ENCODE data around the gene SMPD3.

The SMPD3 gene

DNA sequence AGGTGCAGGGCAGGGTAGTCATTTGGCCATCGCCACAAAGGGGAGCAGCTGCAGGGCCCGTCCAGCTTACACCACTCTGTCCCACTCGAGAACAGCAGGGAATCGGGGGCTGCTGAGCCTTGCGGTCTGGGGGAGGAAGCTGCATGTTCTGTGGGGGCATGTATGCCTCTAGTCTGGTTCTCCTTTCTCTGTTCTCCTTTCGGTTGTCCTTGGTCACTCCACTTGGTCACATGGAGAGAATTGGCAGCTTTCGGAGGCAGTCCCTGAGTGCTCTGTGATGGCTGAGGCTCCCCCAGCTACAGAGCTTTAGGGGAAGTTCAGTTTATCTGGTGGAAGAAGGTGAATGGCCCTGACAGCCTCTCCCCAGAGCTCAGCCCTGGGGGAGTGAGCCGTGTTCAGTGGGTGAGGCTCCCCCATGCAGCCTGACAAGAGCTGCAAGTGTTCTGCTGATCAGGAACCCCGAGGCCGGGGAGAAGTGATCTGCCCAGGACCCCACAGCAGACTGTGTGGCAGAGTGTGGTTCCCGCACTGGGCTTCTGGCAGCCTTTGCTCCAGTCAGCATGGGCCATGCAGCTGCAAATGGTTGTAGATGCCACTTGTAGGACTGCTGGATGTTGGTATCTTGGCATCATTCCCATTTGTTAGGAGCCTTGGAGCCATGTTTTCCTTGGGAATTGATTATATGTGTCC is 22.3 kb upstream of the SMPD3 start:
- peak; percentile 88 to 96 (median 94) for DNase-seq

DNA sequence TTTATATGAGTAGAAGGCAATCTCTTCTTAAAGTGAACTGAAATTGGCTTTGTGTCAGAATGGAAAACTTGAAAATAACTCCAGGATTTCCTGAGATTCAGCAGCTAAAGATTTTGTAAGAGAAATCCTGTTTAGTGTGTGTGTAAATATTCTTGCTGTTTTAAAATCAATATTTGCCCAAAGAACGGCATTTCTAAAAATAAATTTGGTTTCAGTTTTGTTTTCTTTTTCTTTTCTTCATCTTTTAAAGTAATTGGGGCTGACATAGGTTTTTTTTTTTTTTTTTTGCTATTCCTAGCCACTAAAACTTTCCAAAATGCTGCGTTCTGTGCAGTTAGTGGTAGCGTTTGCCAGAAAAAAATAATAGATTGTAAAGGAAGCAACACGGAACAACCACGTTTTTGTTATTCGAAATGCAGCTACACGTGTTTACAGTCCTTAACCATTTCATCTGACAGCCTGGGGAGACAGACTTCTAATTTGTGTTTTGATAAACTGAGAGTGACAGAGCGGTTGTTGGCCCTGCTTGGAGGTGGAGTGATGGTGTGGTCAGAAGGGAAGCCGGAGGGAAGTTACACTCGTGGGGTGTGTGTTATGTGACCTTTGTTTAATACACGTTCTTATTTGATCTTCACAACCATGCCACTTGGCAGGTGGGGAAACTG is 21.6 kb upstream of the SMPD3 start:
- peak in 3 of 4 experiments; percentile 37 to 75 (median 59) for DNase-seq

DNA sequence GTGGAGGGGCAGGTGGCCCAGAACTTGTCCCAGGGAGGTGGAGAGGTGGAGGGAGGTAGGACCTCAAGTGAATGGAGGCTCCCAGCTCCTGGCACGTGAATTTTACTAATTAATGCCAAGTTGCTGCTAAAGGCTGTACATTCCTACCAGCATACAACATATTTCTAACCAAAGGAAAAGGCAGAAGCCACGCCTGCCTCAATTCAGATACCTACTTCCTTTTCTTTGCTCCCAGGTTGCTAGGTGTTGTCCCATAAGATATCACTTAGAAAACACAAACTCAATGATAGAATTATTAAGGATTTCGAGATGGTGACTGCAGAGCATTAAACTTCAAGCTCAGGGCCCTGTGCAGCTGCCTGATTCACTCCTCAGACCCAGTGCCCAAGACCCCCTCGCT is 20.5 kb upstream of the SMPD3 start:
- no peak for DNase-seq

DNA sequence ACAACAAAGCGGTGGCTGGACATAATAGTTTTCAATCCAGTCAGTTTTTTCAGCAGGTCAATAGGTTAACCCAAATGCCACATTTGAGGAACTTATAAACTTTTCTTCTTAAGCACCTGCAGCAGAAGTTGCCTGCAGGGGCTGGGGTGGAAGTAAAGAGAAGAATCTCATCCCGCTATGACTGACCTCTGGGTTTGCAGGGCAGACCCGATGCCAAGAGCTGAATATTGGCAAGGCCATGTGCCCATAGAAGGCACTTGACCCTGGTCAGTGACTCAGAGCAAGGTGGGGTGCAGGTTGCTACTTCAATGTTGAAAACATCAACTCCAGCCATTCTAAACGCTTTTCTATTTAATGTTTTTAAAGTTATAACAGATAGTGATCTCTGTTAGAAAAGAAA is 17.9 kb upstream of the SMPD3 start:
- DNase-seq = no peak

DNA sequence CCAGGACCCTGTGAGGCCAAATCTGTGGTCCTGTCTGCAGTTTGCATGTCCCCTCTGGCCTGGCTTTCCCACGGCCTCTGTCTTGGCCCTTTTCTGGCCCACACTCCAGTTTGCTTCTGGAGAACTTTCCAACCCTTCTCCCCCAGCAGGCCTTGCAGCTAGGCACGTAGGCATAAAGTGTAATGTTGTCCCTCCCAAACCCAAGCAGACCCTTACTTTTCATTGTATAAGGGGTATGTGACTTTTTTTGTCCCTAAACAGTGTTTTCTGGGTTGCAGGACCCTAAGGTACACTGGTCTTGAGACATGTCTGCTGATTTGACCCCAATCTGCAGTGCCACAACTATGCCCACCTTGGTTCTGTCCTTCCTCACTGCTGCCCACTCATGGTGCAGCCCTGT is 15.6 kb upstream of the SMPD3 start:
- DNase-seq = no peak

DNA sequence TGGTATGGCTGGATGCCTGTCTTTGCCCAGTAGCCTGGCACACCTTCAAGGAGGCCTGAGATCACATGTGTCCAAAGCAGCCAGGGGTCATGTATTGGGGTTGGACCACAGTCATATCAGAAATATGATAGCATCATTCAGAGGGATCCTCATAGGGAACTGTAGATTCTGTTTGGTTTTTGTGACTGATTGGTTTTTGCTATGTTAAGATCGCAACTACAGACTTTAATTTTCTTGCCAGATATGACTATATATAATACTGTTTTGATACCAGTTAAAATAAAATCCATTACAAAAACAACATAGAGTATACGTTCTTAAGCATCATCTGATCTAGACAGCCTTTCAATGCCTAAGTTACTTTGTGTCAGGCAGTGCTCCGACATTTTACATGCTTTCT is 11.8 kb upstream of the SMPD3 start:
- no peak for DNase-seq

DNA sequence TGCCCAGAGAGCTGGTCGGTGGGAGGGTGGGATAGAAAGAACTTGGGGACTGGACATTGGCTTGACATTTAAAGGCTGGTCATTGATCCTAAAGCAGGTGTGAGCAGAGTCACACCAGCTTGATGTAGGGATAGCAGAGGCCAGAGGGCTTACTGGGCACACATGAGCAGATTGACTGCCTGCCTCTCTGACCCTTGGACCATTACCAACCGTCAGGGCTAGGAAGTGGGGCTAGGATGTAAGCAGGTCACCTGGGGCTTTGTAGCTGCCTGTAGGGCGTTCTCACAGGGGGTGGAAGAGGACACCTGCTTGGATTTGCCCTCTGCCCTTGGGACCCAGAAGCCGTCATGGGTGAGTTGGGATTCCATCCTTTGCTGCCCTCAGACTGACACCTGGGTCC is 11.1 kb upstream of the SMPD3 start:
- no peak for DNase-seq

DNA sequence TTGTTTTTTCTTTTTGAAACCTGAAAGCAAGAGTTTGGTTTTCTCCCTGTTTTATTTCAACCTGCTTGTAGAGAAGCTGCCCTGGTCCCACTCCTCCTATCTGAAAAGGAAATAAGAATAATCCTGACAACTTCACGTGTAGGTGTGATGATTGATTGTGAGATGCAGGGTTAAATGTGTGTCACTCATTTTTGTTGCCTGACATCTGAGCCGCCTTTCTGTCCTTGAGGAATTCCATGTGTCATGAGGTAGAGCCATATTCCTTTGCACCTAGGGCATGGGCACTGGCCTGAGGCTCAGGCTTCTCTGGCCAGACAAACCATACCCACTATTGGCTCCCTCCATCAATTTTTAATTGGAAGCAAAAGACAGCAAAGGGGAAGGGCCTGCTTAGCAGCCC is 10.2 kb upstream of the SMPD3 start:
- DNase-seq = no peak

DNA sequence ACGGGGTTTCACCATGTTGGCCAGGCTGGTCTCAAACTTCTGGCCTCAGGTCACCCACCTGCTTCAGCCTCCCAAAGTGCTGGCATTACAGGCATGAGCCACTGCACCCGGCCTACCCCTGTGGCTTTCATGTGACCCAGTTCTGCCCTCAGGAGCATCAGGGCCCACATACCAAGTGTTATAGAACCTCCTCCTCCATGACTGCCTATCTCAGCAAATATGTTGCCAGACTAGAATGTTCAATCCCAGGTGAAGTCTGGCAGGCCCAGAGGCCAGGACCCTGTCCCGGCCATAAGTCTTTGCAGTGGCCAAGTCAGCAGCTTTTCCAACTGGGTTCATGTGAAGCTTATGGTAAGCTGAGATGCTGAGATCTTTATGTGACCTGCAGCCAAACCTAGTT is 9.8 kb upstream of the SMPD3 start:
- DNase-seq = no peak

DNA sequence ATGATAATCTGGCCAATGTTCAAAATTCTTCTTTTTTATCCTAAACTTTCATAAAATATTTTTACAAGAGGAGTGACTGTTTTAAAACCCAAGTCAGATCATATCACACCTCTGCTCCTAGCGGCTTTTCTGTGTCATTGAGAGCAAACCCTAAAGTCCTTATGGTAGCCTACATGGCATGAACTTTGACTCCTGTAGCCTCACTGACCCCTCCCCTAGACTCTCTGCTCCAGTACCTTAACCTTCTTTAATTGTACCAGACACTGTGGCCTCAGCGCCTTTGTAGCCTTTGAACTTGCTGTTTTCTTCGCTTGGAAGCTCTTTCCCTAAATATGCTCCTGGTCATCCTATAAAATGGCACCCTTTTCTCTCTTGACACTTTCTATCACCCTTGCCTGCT is 7.3 kb upstream of the SMPD3 start:
- no peak for DNase-seq

DNA sequence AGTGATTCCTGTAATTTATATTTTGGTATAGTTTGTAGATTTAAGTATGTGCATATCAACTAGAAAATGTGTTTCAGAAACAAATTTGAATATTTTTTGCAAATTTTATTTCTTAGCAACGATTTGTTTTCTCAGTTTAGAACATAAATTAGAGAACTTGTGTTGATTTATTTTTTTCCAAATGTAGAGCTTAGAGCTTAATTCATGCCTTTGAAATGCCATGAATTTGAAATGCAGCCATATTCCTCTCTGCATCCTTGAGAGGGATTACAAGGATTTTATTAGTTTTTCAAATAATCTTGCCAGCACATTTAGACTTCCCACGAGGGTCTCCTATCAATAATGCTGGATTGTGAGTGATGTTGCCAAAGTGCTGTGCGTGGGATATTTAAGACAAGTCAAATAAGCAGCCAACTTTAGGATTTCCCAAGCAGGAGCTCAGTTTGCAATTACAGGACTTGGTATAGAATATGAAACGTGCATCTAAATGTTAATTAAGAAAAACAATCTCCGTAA is 6.7 kb upstream of the SMPD3 start:
- no peak for DNase-seq

DNA sequence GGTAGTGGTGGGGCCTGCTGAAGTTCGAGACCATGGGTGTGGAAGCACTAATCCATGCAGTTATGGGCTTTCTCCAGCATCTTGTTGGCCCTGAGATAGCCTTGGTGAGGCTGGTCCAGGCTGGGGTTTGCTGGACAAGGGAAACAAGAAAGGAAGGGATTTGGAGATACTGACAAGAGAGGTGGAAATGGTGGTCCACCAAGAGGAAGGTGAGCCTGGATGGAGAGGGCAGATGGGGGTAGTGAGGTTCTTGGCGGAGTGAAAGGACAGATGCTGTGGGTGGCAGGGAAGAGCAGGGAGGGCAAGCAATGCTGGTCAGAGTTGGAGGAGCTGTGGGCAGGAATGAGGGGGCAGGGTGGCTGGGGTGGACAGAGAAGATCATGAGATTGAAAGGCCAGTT is 5.5 kb upstream of the SMPD3 start:
- no peak for DNase-seq

DNA sequence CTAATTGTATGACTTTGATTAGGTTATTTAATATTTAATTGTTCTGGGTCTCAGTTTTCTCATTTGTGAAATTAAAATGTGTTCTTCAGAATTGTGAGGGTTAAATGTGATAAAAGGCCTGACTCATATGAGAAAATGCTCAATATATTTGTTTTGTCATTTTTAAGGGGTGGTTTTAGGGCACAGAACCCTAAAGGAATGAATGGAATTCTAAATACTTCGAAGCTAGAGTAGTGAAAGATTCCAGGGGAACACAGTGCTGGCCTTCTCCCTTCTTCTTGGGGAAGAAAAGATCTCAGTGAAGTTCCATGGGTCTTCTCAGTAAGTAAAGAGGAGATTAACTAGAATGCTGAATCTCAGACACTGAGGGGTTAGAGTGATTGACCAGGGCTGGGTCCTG is 3.9 kb upstream of the SMPD3 start:
- no peak for DNase-seq

DNA sequence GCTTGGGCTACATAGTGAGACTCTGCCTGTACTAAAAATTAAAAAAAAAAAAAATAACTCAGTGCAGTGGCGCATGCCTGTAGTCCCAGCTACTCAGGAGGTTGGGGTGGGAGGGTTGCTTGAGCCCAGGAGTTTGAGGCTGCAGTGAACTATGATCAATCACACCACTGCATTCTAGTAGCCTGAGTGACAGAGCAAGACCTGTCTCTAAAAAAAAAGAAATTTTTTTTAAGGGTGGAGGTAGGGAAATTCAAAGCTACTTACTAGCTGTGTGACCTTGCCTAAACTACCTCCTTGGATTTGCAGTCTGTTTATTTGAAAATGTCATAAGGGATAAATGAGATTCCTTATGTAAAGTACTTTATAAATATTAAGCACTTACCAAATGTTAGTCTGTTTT is 3.4 kb upstream of the SMPD3 start:
- no peak for DNase-seq

DNA sequence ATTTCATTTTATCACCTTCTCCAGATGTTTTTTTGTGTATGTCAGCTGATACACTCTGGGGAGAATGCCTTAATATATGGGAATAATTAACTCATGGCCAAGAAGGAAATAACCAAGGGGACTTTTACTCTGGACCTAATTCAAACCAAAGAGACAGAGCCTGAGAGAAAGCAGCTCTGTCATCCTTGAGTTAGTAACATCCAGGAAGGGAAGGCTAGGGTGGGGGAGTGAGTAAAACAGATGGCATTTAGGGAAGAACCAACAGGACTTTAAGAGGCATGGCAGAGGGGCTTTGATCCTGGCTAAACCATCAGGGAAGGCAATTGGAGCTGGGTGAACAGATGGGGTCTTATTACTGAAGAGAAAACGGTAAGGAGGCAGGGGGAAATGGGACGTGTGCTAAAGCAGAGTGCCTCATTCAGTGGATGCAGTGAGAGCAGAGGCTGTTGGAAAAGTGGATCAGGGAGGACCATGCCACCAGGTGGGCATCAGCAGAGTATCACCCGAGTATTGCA is 2.5 kb upstream of the SMPD3 start:
- DNase-seq = no peak

DNA sequence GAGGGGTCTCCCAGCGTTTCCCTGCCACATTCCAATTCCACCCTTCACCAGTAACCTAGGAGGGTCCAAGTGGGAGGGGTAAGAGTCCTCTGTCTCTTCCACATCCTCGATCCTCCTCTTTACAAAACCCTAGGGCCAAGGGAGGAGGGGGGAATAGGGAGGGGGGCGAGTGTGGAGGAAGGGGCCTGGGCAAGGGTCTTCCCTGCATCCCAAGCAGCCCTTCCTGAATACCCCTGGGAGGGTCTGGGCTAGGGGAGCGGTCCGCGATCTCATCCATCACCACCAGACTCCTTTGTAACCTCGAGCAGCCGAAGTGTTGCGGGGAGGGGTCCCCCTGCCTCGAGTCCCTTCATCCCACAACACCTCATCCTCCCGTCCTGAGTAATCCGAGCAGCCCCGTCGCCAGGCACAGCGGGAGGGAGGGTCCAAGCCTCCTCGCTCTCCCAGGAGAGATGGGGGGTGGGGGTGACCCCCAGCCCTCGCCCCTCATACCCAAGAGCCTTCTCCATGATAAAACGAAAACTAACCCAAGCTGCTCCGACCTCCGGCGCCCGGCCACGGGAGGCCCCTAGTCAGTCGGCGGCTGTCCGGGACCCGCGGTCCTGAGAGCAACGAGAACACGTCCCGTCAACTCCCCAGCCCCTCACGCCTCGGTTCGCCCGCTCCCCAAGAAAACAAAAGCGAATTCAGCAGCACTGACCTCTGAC is 502 bp downstream of the SMPD3 start:
- DNase-seq = no peak

DNA sequence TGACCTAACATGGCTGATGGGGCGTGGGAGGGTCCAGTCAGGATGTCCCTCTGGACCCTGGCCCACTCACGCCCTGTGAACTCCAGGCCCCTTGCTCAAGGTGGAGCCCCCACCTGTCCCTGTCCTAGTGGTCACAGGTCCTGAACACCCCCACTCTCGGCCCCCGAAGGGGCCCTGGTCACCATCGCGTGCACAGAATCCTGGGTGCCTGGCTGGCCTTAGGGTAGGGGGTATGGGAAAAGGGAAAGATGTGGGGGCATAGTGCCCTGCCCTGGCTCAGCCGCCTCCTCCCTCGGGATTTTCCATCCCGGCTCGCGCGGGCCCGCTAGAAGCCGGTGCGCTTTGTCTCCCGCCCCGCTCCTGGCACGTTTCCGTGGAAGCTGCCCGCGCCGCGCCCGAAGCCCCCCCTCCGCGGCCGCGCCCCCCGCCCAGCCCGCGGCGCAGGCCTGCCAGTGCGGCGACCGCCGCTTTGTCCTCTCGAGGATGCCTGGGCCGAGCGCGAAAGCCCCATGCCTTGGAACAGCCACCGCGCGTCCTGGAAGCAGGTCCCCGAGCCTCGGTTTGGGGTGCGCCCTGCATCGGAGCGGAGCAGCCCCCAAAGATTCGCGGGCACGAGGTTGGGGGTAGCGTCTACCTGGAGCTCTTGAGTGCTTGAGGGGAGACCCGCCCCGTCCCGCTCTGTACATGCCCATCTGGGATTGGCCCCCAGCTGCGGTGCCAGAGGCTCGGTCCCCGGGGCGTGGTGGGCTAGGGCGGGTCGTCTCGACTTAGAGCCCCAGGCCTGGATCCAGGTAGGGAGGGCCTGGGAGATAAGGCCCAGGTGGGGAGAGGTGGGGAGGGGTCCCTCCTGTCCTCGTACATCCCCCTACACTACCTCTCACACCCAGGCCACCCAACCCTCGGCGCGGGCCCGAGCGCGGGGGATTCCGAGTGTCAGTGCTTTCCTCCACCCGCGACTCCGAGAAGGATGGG is 1.3 kb downstream of the SMPD3 start:
- no peak for DNase-seq

DNA sequence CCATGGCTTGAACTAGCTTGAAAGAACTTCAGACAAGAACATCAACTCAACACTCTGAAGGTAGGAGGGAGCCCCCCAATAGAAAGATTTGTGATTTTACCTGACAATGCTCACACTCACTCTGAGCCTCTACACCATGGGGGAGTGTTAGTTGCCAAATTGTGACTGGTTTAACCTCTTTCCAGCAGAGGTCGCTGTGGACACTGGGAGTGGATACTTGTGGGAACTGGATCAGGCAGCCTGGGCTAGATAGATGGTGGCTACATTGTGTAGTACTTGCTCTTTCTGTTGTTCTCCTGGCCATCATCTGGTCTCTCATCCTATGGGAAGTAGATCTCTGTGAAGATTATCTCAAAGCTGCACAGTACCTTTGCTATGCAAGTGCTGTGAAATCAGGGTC is 2.9 kb downstream of the SMPD3 start:
- peak; percentile 82 to 92 (median 86) for DNase-seq

DNA sequence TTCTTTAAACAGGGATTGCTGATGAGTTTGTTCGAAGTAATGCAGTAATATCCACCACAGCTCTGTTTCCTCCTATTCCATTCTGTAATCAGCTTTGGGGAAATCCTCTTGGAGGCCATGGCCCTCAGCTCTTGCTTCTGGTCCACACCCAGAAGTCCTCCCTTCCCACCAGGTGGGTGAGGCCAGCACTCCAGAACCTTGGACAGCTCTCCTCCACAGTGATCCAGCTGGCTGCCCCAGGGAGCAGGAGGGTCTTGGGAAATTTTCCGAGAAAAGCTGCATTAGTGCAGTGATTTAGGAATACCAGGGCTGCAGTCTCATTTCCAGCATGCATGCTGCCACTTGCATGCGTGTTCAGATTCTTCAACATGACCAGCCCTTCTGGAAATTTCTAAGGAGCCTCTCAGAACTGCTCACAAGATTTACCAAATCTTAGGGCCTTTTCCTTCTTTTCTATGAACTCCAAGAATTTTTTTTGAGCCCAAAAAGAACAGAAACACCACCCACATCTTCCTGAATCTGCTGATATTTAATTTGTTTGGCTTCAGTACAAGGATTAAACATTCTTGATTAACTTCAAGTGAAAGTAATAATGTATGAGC is 4.2 kb downstream of the SMPD3 start:
- peak; percentile 20 to 59 (median 35) for DNase-seq

DNA sequence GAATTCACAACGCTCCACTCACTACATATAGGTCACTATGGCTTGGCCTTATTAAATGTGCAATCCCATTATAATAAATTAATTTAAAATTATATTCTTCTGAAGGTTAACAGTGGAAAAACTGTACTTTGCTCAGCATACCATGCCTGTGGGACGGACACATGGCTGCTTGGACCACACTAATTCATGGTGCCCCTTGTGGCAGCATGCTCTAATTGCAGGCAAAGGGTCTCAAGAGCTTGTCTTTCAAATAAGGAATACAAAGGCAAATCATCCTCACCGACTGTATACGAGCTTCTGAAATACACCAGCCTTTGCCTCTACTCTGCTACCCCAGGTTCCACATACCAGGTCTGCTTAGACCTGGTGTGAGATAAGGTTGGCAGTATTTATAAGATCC is 11.7 kb downstream of the SMPD3 start:
- peak in 3 of 4 experiments; percentile 11 to 40 (median 28) for DNase-seq

DNA sequence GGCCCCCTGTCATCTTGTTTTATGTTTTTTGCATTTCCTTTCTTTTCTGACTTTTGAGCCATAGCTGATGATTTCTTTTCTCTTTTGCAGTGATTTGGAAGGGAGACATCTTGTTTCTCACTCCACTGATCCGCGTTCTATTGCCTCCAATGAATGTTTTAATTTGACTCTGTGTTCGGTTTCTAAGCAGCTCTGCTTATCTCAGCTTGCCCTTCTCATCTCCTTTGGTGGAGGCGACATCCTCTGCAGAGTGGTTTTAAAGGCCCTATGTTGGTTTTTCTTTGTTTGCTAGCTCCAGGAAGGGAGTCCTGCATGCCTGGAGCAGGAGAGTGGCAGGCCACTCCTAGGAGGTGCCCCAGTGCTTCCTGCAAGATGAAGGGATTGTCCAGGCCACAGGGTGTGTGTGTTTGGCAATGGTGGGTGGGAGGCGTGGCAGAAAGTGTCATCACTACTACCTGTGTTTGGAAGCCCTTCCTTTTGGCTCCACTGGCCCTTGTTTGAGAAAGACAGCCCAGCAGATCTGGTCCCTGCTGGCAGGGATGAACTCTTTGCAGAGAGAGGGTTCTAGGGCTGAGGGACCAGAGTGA is 13.6 kb downstream of the SMPD3 start:
- no peak for DNase-seq

DNA sequence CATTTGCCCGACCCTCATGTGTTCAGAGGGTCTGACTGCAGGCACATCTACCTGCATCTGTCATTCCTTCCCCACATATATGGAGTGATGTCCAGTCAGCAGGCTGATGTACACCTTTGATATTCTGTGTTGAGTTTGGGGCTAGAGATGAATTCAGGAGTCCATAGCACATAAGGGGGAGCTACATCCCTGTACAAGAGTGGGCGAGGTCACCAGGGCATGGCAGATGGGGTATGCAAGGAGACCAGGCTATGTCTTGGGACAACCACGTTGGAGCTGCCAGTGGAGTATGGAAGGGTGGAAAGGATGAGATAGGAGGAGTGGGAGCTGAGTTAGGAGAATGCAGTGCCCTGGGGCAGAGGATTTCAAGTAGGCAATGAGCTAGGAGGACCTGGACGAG is 15.0 kb downstream of the SMPD3 start:
- no peak for DNase-seq
